ENCODE results near the gene CXXC1. TPM values are rescaled to one million over a fixed set of nuclear protein-coding genes. Genes with fewer than 3 reads are reported as not detected.

The CXXC1 gene
- total and polyA plus RNA-seq, 4 donors: 39.2 to 77.5 (median 70.4) TPM

GRCh38 chr18:50280707-50281294 lies 6.7 kb downstream of the CXXC1 start:
- peaks cover 18 to 47% (median 40%) of the 10 kb centered on the region in 4 donors for H3K36me3 ChIP-seq (ENCODE audit: control insufficient read depth in 4 of 4, insufficient read depth in 4 of 4, low read length in 4 of 4)
- 2 to 3% methylated on average over 16 of the region's 16 CpGs for WGBS, 2 donors
- no peak for ATAC-seq (ENCODE audit: insufficient read depth, low FRiP score)

GRCh38 chr18:50279752-50280151 lies 7.7 kb downstream of the CXXC1 start:
- Histone ChIP-seq H3K4me3 (no peak overlapping the region), H3K9me3 (ENCODE audit: control insufficient read depth in 4 of 4, insufficient read depth in 3 of 4, low read length in 3 of 4) (no peaks in the 10 kb centered on the region), H3K4me1 (ENCODE audit: control insufficient read depth in 5 of 5, insufficient read depth in 5 of 5, low read length in 5 of 5) (peaks cover 5 to 19% (median 10%) of the 10 kb centered on the region in 5 donors), H3K27ac (ENCODE audit: low read depth in 1 of 2, low read length in 1 of 2) (no peak overlapping the region), H3K9ac (ENCODE audit: insufficient read depth in 1 of 2, low read length in 2 of 2) (no peak overlapping the region), H3K27me3 (ENCODE audit: control insufficient read depth in 3 of 3, insufficient read depth in 3 of 3, low read length in 2 of 3) (no peaks in the 10 kb centered on the region), H3K36me3 (ENCODE audit: control insufficient read depth in 4 of 4, insufficient read depth in 4 of 4, low read length in 4 of 4) (peaks cover 27 to 56% (median 44%) of the 10 kb centered on the region in 4 donors)
- 90 to 91% methylated on average over 7 of the region's 7 CpGs for WGBS, 2 donors
- no peak for DNase-seq
- no peak for TF ChIP-seq CTCF (IDR thresholded peaks at IDR 0.05; ENCODE audit: control extremely low read depth, extremely low read depth)
- no peak for ATAC-seq (ENCODE audit: insufficient read depth, low FRiP score)

More at GRCh38 chr18:50280707-50281294, 6.7 kb downstream of the CXXC1 start:
- Histone ChIP-seq H3K27me3 (ENCODE audit: control insufficient read depth in 3 of 3, insufficient read depth in 3 of 3, low read length in 2 of 3) (no peaks in the 10 kb centered on the region), H3K27ac (ENCODE audit: low read depth in 1 of 2, low read length in 1 of 2) (peak overlapping the region; percentile 76 to 89), H3K4me3 (peak overlapping the region; percentile 85), H3K9me3 (ENCODE audit: control insufficient read depth in 4 of 4, insufficient read depth in 3 of 4, low read length in 3 of 4) (no peaks in the 10 kb centered on the region), H3K4me1 (ENCODE audit: control insufficient read depth in 5 of 5, insufficient read depth in 5 of 5, low read length in 5 of 5) (peaks cover 5 to 19% (median 12%) of the 10 kb centered on the region in 5 donors), H3K9ac (ENCODE audit: insufficient read depth in 1 of 2, low read length in 2 of 2) (peak overlapping the region; percentile 79 to 88)
- no peak for DNase-seq
- no peak for TF ChIP-seq CTCF (IDR thresholded peaks at IDR 0.05; ENCODE audit: control extremely low read depth, extremely low read depth)

GRCh38 chr18:50277942-50278341 lies 9.6 kb downstream of the CXXC1 start:
- no peak for ATAC-seq (ENCODE audit: insufficient read depth, low FRiP score)
- WGBS, 2 donors: 91 to 92% methylated on average over 6 of the region's 6 CpGs
- no peak overlapping the region for H3K9ac ChIP-seq (ENCODE audit: insufficient read depth in 1 of 2, low read length in 2 of 2)
- no peak overlapping the region for H3K4me3 ChIP-seq
- H3K36me3 ChIP-seq (ENCODE audit: control insufficient read depth in 4 of 4, insufficient read depth in 4 of 4, low read length in 4 of 4): peaks cover 27 to 62% (median 47%) of the 10 kb centered on the region in 4 donors
- DNase-seq: no peak
- H3K9me3 ChIP-seq (ENCODE audit: control insufficient read depth in 4 of 4, insufficient read depth in 3 of 4, low read length in 3 of 4): no peaks in the 10 kb centered on the region
- H3K27ac ChIP-seq (ENCODE audit: low read depth in 1 of 2, low read length in 1 of 2): no peak overlapping the region
- no peak for TF ChIP-seq CTCF (IDR thresholded peaks at IDR 0.05; ENCODE audit: control extremely low read depth, extremely low read depth)
- H3K27me3 ChIP-seq (ENCODE audit: control insufficient read depth in 3 of 3, insufficient read depth in 3 of 3, low read length in 2 of 3): no peaks in the 10 kb centered on the region
- peaks cover 5 to 19% (median 10%) of the 10 kb centered on the region in 5 donors for H3K4me1 ChIP-seq (ENCODE audit: control insufficient read depth in 5 of 5, insufficient read depth in 5 of 5, low read length in 5 of 5)
